GM18511 (cell line): ENCODE results near the gene OPCML.

Experiments
- ATAC-seq: cut with Tn5 transposase; IDR thresholded peaks from one replicate; pipeline ENCODE4 v1.9.1; 2021; ENCODE audit warnings: mild to moderate bottlenecking, moderate library complexity; ENCODE audit not compliant: unreplicated experiment

OPCML gene

GRCh38 chr11:133004369-133004768, 527.9 kb downstream of the OPCML start:
- no peak for ATAC-seq

- ATAC-seq: no peak
Measured at GRCh38 chr11:132999516-132999915, 532.8 kb downstream of the OPCML start.

- ATAC-seq: no peak
Measured at GRCh38 chr11:132999031-132999430, 533.3 kb downstream of the OPCML start.

- ATAC-seq: no peak
Measured at GRCh38 chr11:132997396-132997795, 534.9 kb downstream of the OPCML start.

- no peak for ATAC-seq
Measured at GRCh38 chr11:132994966-132995365, 537.3 kb downstream of the OPCML start.

- ATAC-seq: no peak
Measured at GRCh38 chr11:132993991-132994502, 538.3 kb downstream of the OPCML start.

- ATAC-seq: no peak
Measured at GRCh38 chr11:132992838-132993631, 539.3 kb downstream of the OPCML start.

- ATAC-seq: no peak
Measured at GRCh38 chr11:132988411-132988810, 543.9 kb downstream of the OPCML start.

GRCh38 chr11:132987936-132988335, 544.4 kb downstream of the OPCML start:
- no peak for ATAC-seq

- no peak for ATAC-seq
Measured at GRCh38 chr11:132983641-132983978, 548.7 kb downstream of the OPCML start.

GRCh38 chr11:132982772-132983640, 549.3 kb downstream of the OPCML start:
- no peak for ATAC-seq

GRCh38 chr11:132981131-132981956, 551.0 kb downstream of the OPCML start:
- ATAC-seq: no peak

GRCh38 chr11:132980670-132981069, 551.6 kb downstream of the OPCML start:
- ATAC-seq: no peak

GRCh38 chr11:132977746-132978145, 554.6 kb downstream of the OPCML start:
- ATAC-seq: no peak

GRCh38 chr11:132977241-132977640, 555.1 kb downstream of the OPCML start:
- no peak for ATAC-seq

GRCh38 chr11:132976115-132976514, 556.2 kb downstream of the OPCML start:
- ATAC-seq: no peak

- ATAC-seq: no peak
Measured at GRCh38 chr11:132973686-132974085, 558.6 kb downstream of the OPCML start.

GRCh38 chr11:132972565-132972964, 559.7 kb downstream of the OPCML start:
- ATAC-seq: no peak

- no peak for ATAC-seq
Measured at GRCh38 chr11:132971351-132971750, 561.0 kb downstream of the OPCML start.

GRCh38 chr11:132969892-132970291, 562.4 kb downstream of the OPCML start:
- no peak for ATAC-seq

- no peak for ATAC-seq
Measured at GRCh38 chr11:132962041-132962440, 570.3 kb downstream of the OPCML start.
